Cerebellar nuclear complex (tissue), 1 donor: ENCODE measurements around the gene SLC52A1.
A peak's percentile ranks its signal among the peaks of the same experiment; 100 is the strongest.

Source experiments
- DNase-seq, 2 experiments: peaks; one replicate each; lab custom pipeline; 2025; lab: John Stamatoyannopoulos, UW

Gene SLC52A1

GRCh38 chr17:4987767-4988567 is 47.3 kb downstream of the SLC52A1 start:
- DNase-seq = no peak

- DNase-seq = peak in 1 of 2 experiments; percentile 28
Observed at GRCh38 chr17:4986951-4987766, 48.1 kb downstream of the SLC52A1 start, which contains the start of gene CAMTA2. CAMTA2 (minus strand) TSS chr17:4987675; CDS start chr17:4986222, 1,453 bp downstream.

- no peak for DNase-seq
Observed at GRCh38 chr17:4986403-4986802, 48.8 kb downstream of the SLC52A1 start.
